ENCODE data around the gene STAT4. TPM values are rescaled to one million over a fixed set of nuclear protein-coding genes. Genes with fewer than 3 reads are reported as not detected.

Gene STAT4, protein sequence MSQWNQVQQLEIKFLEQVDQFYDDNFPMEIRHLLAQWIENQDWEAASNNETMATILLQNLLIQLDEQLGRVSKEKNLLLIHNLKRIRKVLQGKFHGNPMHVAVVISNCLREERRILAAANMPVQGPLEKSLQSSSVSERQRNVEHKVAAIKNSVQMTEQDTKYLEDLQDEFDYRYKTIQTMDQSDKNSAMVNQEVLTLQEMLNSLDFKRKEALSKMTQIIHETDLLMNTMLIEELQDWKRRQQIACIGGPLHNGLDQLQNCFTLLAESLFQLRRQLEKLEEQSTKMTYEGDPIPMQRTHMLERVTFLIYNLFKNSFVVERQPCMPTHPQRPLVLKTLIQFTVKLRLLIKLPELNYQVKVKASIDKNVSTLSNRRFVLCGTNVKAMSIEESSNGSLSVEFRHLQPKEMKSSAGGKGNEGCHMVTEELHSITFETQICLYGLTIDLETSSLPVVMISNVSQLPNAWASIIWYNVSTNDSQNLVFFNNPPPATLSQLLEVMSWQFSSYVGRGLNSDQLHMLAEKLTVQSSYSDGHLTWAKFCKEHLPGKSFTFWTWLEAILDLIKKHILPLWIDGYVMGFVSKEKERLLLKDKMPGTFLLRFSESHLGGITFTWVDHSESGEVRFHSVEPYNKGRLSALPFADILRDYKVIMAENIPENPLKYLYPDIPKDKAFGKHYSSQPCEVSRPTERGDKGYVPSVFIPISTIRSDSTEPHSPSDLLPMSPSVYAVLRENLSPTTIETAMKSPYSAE
- total RNA-seq, result 6.7 TPM

DNA sequence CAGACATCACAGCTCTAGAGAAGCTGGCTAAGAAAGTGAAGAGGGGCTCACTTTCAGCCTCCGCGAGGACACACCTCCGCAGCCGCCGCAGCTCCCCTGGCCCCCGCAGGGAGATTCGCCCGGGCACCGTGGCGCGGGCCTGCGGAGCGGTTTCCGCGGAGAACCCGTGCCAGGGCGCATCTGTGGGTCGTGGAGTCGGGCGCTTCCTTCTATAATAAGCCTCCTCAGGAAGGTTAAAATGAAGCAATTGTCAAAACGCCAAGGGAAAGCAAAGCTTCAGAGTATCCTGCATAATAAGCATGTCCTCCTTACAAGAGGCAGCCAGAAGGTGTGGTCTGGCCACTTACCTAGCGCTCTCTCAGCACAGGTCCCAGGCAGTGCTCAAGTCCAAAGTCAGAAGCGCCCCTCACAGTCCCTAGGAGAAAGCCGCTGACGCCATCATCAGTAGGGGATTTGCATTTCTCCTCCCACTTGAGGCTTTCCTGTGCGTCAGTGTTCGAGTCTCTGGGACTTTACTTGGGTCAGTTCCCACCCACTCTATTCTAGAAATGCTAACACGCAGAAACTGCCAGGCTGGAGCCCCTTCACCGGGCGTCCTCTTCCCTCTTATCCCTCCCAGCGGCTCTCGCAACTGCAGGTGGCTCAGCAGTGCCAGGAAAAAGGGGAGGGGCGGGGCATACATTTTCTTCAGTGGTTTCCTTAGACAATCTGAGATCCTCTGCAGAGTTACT lies at the start of gene STAT4:
Gene STAT4, minus strand, starts transcription at position 395 of the 731 bp plus-strand sequence. CDS start 2,791 bp downstream, outside the sequence.

DNA sequence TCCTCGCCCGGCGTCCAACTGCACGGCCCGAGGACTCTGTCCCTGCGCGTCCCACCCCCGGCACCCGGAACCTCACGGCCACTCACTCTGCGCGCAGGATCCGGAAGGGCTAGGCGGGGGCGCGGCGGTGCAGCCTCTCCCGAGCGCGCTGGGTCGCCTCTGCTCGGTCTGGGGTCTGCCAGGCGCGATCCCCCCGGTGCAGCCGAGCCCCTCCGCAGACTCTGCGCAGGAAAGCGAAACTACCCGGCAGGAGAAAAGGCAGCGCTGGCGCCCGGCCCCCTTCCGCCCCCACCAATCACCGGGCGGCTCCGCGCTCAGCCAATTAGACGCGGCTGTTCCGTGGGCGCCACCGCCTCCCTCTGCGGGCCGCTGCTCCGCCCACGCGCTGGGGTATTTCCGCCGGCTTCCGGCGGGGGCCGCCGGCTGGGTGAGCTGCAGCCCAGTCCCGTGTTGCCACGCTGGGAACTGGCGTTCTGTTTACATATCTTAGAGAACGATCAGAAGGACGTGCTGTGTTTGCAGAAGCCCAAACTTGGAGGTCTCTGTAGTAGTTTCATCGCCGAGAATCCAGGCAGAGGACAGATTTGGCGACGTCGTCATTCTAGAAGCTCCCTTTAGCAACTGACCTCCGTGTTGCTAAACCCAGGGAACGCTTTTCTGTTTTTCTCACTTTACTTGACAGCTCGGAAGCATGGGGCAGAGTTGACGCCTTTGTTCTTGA lies 136.7 kb downstream of the STAT4 start, which contains the start of gene STAT1:
Gene STAT1, minus strand, starts transcription at position 240 of the 721 bp plus-strand sequence. CDS start 4,168 bp downstream, outside the sequence.

Small RNA genes lying within 50 kb of the gene (small RNA-seq; reads per million reads assigned to genes)
- gene RNU6-959P (ENCODE audit: low replicate concordance), result not detected

Other genes with a start within 250 kb of the STAT4 start
- 81.1 TPM for gene STAT1, start 136.8 kb downstream of the STAT4 start, total RNA-seq
- 116 TPM for gene MYO1B, start 94.4 kb upstream of the STAT4 start, total RNA-seq

Measured in metanephros (tissue), 2 donors.